ENCODE results near the gene ZNF813. TPM values are rescaled to one million over a fixed set of nuclear protein-coding genes. Genes with fewer than 3 reads are reported as not detected.

The ZNF813 gene
- total and polyA plus RNA-seq, 2 experiments from 2014 or later = 6.4 to 29.3 TPM

- Histone ChIP-seq H3K4me2 (peak overlapping the region; percentile 22; the same call in 1 of the 2 replicates), H3F3A (replicated peaks; ENCODE audit: low read depth) (no peaks in the 10 kb centered on the region), H2AFZ (no peak overlapping the region), H3K36me3 (ENCODE audit: insufficient read depth) (peaks cover 37% of the 10 kb centered on the region), H3K4me3 (peak overlapping the region; percentile 12; the same call in 1 of the 2 replicates), H4K20me1 (replicated peaks; ENCODE audit: insufficient read depth) (no peaks in the 10 kb centered on the region; the same call in 1 of the 2 replicates), H3K4me1 (ENCODE audit: insufficient read depth) (peaks cover 17% of the 10 kb centered on the region; the same call in 1 of the 2 replicates), H3K79me2 (replicated peaks; ENCODE audit: insufficient read depth) (0 out of 2 replicates have a peak, but pooled peaks cover 10% of the 10 kb centered on the region), H3K27ac (ENCODE audit: low read depth) (no peak overlapping the region), H3K27me3 (ENCODE audit: insufficient read depth) (no peaks in the 10 kb centered on the region), H3K9me2 (ENCODE audit: insufficient read depth) (0 out of 2 replicates have a peak, but pooled peaks cover 7% of the 10 kb centered on the region)
- Mint-ChIP-seq H3K27me3 (ENCODE audit: insufficient read depth, low read depth, poor library complexity) (no peaks in the 10 kb centered on the region), H3K27ac (no peak overlapping the region), H3K36me3 (ENCODE audit: low read depth) (peaks cover 92% of the 10 kb centered on the region), H3K4me3 (peak overlapping the region; percentile 18; the same call in 1 of the 3 replicates), H3K4me1 (peaks cover 13% of the 10 kb centered on the region; the same call in 2 of the 3 replicates), H3K9me3 (peaks cover 34% of the 10 kb centered on the region)
- TF ChIP-seq CTCF (conservative IDR thresholded peaks at IDR 0.05; ENCODE audit: low read depth in 2 of 2) (no peak), CREB1 (CRISPR knock-in tag; IDR thresholded peaks at IDR 0.05; ENCODE audit: low read depth) (no peak), ZNF114 (CRISPR knock-in tag; IDR thresholded peaks at IDR 0.05) (no peak), NANOG (IDR thresholded peaks at IDR 0.05; ENCODE audit: borderline replicate concordance) (peak; percentile 61), JUNB (IDR thresholded peaks at IDR 0.05; ENCODE audit: unreplicated experiment) (no peak), ZNF331 (CRISPR knock-in tag; IDR thresholded peaks at IDR 0.05; ENCODE audit: low read depth) (no peak), ETS1 (IDR thresholded peaks at IDR 0.05) (peak; percentile 67; the same call in 1 of the 2 replicates), EZH2phosphoT487 (IDR thresholded peaks at IDR 0.05; ENCODE audit: unreplicated experiment) (no peak), REST (IDR thresholded peaks at IDR 0.05; ENCODE audit: unreplicated experiment) (no peak), STAT1 (IDR thresholded peaks at IDR 0.05; ENCODE audit: unreplicated experiment) (no peak)
- ATAC-seq = no peak
- DNase-seq (ENCODE audit: low spot score) = peak; percentile 56
These were observed 17.8 kb downstream of the ZNF813 start for GRCh38 chr19:53485046-53486004.

Data from GM23338 (cell line).